Neuronal stem cell (in vitro differentiated cells): ENCODE results near the gene PIK3AP1.

ENCODE experiments used
- DNase-seq: peaks from one replicate; pipeline ENCODE4 v3.0.0-alpha.2; 2013; ENCODE audit warnings: low spot score
- H2AFZ ChIP-seq: one replicate; pipeline ENCODE4 v1.6.1; 2013; ENCODE audit warnings: mild to moderate bottlenecking, low read length, inconsistent platforms
- H2AK5ac ChIP-seq: 2 replicates; pipeline ENCODE4 v1.6.1; 2013; ENCODE audit warnings: low read depth, mild to moderate bottlenecking, inconsistent platforms, low read length, moderate library complexity, mixed read lengths
- H2BK120ac ChIP-seq: 2 replicates; pipeline ENCODE4 v1.6.1; 2013; ENCODE audit warnings: low read depth, mild to moderate bottlenecking, inconsistent platforms, low read length, moderate library complexity, mixed read lengths
- H2BK12ac ChIP-seq: one replicate; pipeline ENCODE4 v1.6.1; 2013; ENCODE audit warnings: low read length, inconsistent platforms
- H2BK15ac ChIP-seq: 2 replicates; pipeline ENCODE4 v1.6.1; 2013; ENCODE audit warnings: mild to moderate bottlenecking, low read length, inconsistent platforms, mixed read lengths
- H2BK5ac ChIP-seq: one replicate; pipeline ENCODE4 v1.6.1; 2013; ENCODE audit warnings: inconsistent platforms, mild to moderate bottlenecking, low read length, moderate library complexity
- H3K14ac ChIP-seq: one replicate; pipeline ENCODE4 v1.6.1; 2013; ENCODE audit warnings: low read length, inconsistent platforms
- H3K18ac ChIP-seq: 2 replicates; pipeline ENCODE4 v1.6.1; 2013; ENCODE audit warnings: low read length, inconsistent platforms
- H3K23ac ChIP-seq: 2 replicates; pipeline ENCODE4 v1.6.1; 2013; ENCODE audit warnings: low read depth, mild to moderate bottlenecking, mixed read lengths, low read length, inconsistent platforms; ENCODE audit not compliant: poor library complexity
- H3K27ac ChIP-seq: replicated peaks from 3 replicates; pipeline ENCODE4 v1.5.1; 2013; ENCODE audit warnings: low read length, inconsistent platforms
- H3K27me3 ChIP-seq, 3 experiments: 2 replicates each; pipeline ENCODE4 v1.6.1; 2013; ENCODE audit warnings: low read length in 3 of 3, mild to moderate bottlenecking in 2 of 3, inconsistent platforms in 1 of 3, low read depth in 1 of 3, mixed read lengths in 1 of 3, moderate library complexity in 1 of 3; ENCODE audit not compliant: control insufficient read depth in 3 of 3, insufficient read depth in 3 of 3
- H3K36me3 ChIP-seq, 2 donors: replicated peaks in 1 of 2; 2 replicates each; pipeline ENCODE4 v1.6.1; 2013; ENCODE audit warnings: low read length in 2 of 2; ENCODE audit not compliant: control insufficient read depth in 2 of 2, insufficient read depth in 2 of 2
- H3K4ac ChIP-seq: 2 replicates; pipeline ENCODE4 v1.6.1; 2013; ENCODE audit warnings: inconsistent platforms, mild to moderate bottlenecking, low read length, moderate library complexity
- H3K4me1 ChIP-seq, 2 donors: 1 replicate in 1 of 2; 2 replicates in 1 of 2; pipeline ENCODE4 v1.6.1; 2013; ENCODE audit warnings: low read length in 2 of 2, low read depth in 1 of 2; ENCODE audit not compliant: control insufficient read depth in 2 of 2, insufficient read depth in 1 of 2
- H3K4me2 ChIP-seq: one replicate; pipeline ENCODE4 v1.6.1; 2013; ENCODE audit warnings: mild to moderate bottlenecking, low read length, inconsistent platforms; ENCODE audit not compliant: insufficient read depth, poor library complexity, severe bottlenecking
- H3K4me3 ChIP-seq, 2 donors: 2 replicates each; pipeline ENCODE4 v1.5.1; 2013; ENCODE audit warnings: low read length in 2 of 2, mild to moderate bottlenecking in 2 of 2, inconsistent platforms in 1 of 2, moderate library complexity in 1 of 2
- H3K79me1 ChIP-seq: one replicate; pipeline ENCODE4 v1.6.1; 2013; ENCODE audit warnings: low read depth, mild to moderate bottlenecking, inconsistent platforms, low read length, moderate library complexity
- H3K9ac ChIP-seq: one replicate; pipeline ENCODE4 v1.6.1; 2013; ENCODE audit warnings: mild to moderate bottlenecking, low read depth, low read length, inconsistent platforms; ENCODE audit not compliant: poor library complexity
- H3K9me3 ChIP-seq, 2 donors: replicated peaks in 1 of 2; 2 replicates each; pipeline versions ENCODE3 to v1.6.1; 2013; ENCODE audit warnings: low read length in 2 of 2, mild to moderate bottlenecking in 2 of 2, inconsistent platforms in 1 of 2, low read depth in 1 of 2, mixed read lengths in 1 of 2, moderate library complexity in 1 of 2; ENCODE audit not compliant: control insufficient read depth in 2 of 2, insufficient read depth in 1 of 2
- H4K8ac ChIP-seq: one replicate; pipeline ENCODE4 v1.6.1; 2013; ENCODE audit warnings: low read depth, mild to moderate bottlenecking, inconsistent platforms, low read length, moderate library complexity
- H4K91ac ChIP-seq: one replicate; pipeline ENCODE4 v1.6.1; 2013; ENCODE audit warnings: low read length, low read depth, mild to moderate bottlenecking, inconsistent platforms; ENCODE audit not compliant: poor library complexity
- WGBS, 2 donors: extraction: QIAGEN DNeasy Blood & Tissue Kit; methylation state at CpG; one replicate each; pipeline ENCODE4 v1.1.7; 2013; ENCODE audit warnings: missing lambda C conversion rate in 2 of 2, mixed read lengths in 1 of 2; ENCODE audit not compliant: insufficient read length in 2 of 2, insufficient replicate concordance in 1 of 2; ENCODE audit errors: extremely low coverage in 2 of 2; 5-methylcytosine and 5-hydroxymethylcytosine counted together

Gene PIK3AP1

GRCh38 chr10:96714746-96715255 lies 5.5 kb downstream of the PIK3AP1 start:
- H3K4me3 ChIP-seq, result no peak overlapping the region
- no peaks in the 10 kb centered on the region for H3K4me1 ChIP-seq
- H2BK15ac ChIP-seq, result no peak overlapping the region
- H3K27me3 ChIP-seq, result peaks cover 0 to 30% (median 0%) of the 10 kb centered on the region in 3 experiments
- H3K9ac ChIP-seq, result no peak overlapping the region
- H2AK5ac ChIP-seq, result no peak overlapping the region
- no peak overlapping the region for H3K27ac ChIP-seq
- H3K79me1 ChIP-seq, result no peaks in the 10 kb centered on the region
- H3K36me3 ChIP-seq, result no peaks in the 10 kb centered on the region
- no CpG with 5 or more reads among the region's 2 CpGs for WGBS, 2 donors
- no peak overlapping the region for H3K23ac ChIP-seq
- H3K9me3 ChIP-seq, result no peaks in the 10 kb centered on the region
- no peak overlapping the region for H3K14ac ChIP-seq
- H2BK120ac ChIP-seq, result no peak overlapping the region
- H2BK5ac ChIP-seq, result no peak overlapping the region
- no peak overlapping the region for H4K8ac ChIP-seq
- no peak overlapping the region for H3K4ac ChIP-seq
- H2BK12ac ChIP-seq, result no peak overlapping the region
- no peak overlapping the region for H2AFZ ChIP-seq
- no peak overlapping the region for H3K4me2 ChIP-seq
- no peak for DNase-seq
- no peak overlapping the region for H3K18ac ChIP-seq
- no peak overlapping the region for H4K91ac ChIP-seq

DNA sequence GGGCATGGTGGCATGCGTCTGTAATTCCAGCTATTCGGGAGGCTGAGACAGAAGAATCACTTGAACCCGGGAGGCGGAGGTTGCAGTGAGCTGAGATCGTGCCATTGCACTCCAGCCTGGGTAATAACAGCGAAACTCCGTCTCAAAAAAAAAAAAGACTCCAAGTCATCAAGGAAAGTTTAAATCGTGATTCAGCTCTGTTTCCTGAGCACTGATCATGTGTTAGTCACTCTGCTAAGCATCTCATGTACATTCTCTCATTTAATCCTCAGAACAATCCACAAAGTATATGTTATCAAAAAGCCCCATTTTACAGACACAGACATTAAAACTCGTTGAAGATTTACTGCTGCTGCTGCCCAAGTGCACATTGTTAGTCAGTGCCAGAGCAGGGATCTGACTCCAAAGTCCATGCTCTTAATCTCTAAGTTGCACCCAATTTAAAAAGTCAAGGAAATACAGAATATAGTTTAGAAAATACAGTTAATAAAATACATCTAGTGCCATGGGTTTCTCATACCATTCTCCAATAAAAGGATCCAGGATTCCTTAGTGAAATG lies 6.2 kb downstream of the PIK3AP1 start:
- DNase-seq, result no peak
- Histone ChIP-seq H3K9ac (no peak overlapping the region), H3K18ac (no peak overlapping the region), H3K27me3 (peaks cover 0 to 23% (median 0%) of the 10 kb centered on the region in 3 experiments), H4K8ac (no peak overlapping the region), H2BK5ac (no peak overlapping the region), H4K91ac (no peak overlapping the region), H2AFZ (no peak overlapping the region), H2BK15ac (no peak overlapping the region), H3K14ac (no peak overlapping the region), H3K36me3 (no peaks in the 10 kb centered on the region), H3K27ac (no peak overlapping the region), H3K79me1 (no peaks in the 10 kb centered on the region), H3K4me2 (no peak overlapping the region), H3K4me1 (no peaks in the 10 kb centered on the region), H3K4ac (no peak overlapping the region), H3K9me3 (no peaks in the 10 kb centered on the region), H3K4me3 (no peak overlapping the region), H2AK5ac (no peak overlapping the region), H3K23ac (no peak overlapping the region), H2BK120ac (no peak overlapping the region), H2BK12ac (no peak overlapping the region)
- WGBS, 2 donors, result no CpG with 5 or more reads among the region's 9 CpGs

DNA sequence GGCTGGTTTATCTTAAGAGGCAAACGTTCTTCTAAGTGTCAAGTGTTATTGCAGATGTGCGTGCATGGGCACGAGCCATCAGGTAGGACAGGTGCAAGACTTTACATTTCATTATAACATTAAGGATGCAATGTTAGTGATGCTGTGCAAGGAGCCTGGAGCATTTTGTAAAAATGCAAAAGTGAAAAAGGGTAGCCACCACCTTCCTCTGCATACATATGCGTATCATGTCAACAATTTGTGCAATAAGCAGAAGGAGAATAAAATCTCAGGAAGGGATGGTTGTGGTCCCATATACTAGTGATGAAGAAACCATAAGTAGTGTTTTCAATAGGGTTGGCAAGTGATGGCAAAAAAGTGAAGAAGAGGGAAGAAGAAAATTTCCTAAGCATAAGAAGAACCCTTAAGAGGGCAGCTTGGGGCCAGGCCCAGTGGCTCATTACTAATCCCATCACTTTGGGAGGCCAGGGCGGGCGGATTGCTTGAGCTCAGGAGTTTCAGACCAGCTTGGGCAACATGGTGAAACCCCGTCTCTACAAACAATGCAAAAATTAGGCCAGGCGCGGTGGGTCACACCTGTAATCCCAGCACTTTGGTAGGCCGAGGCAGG lies 7.5 kb downstream of the PIK3AP1 start:
- Histone ChIP-seq H2AK5ac (no peak overlapping the region), H3K27ac (no peak overlapping the region), H3K36me3 (no peaks in the 10 kb centered on the region), H3K4me2 (no peak overlapping the region), H4K8ac (no peak overlapping the region), H3K4me1 (no peaks in the 10 kb centered on the region), H3K18ac (no peak overlapping the region), H2AFZ (no peak overlapping the region), H4K91ac (no peak overlapping the region), H3K14ac (no peak overlapping the region), H2BK5ac (no peak overlapping the region), H3K27me3 (peaks cover 0 to 9% (median 0%) of the 10 kb centered on the region in 3 experiments), H3K4ac (no peak overlapping the region), H2BK15ac (no peak overlapping the region), H3K4me3 (no peak overlapping the region), H2BK120ac (no peak overlapping the region), H3K23ac (no peak overlapping the region), H3K9ac (no peak overlapping the region), H3K9me3 (no peaks in the 10 kb centered on the region), H2BK12ac (no peak overlapping the region), H3K79me1 (no peaks in the 10 kb centered on the region)
- no peak for DNase-seq
- WGBS, 2 donors, result no CpG with 5 or more reads among the region's 10 CpGs

DNA sequence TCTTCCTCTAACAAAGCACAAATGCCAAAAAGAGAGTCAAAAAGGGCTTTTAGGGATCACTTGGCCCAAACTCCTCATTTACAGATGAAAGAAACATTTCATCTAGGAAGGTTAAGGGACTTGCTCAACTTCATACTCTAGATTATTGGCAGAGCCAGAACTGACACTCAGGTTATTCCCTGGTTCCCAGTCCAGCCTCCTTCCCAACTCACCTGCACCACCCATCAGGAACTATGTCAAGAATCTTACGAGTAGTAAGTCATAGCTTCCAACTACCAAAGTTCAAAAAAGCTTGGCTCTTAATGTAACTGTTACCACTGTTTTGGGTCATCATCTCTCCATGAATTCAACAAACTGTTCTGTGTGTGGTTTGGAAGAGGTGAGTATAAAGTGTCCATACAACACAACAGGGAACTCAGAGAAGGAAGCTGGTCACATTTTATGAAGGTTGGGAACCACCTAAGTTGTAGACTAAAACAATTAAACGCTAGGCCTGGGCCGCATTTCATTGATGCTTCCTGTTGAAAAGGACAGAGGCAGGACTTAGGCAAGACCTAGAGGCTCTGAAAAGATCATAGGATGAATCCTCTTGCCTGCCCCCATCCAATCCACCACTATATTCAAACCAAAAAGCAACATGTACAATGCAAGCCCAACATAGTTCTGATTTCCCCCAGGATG lies 9.1 kb downstream of the PIK3AP1 start:
- H3K27ac ChIP-seq, result no peak overlapping the region
- H2AK5ac ChIP-seq, result no peak overlapping the region
- H3K9ac ChIP-seq, result no peak overlapping the region
- H2AFZ ChIP-seq, result no peak overlapping the region
- no peak overlapping the region for H3K18ac ChIP-seq
- no peak overlapping the region for H3K14ac ChIP-seq
- H2BK12ac ChIP-seq, result no peak overlapping the region
- no peaks in the 10 kb centered on the region for H3K27me3 ChIP-seq
- no peak overlapping the region for H4K8ac ChIP-seq
- H3K4me1 ChIP-seq, result no peaks in the 10 kb centered on the region
- no peaks in the 10 kb centered on the region for H3K9me3 ChIP-seq
- H2BK120ac ChIP-seq, result no peak overlapping the region
- no peak overlapping the region for H3K4me3 ChIP-seq
- no peaks in the 10 kb centered on the region for H3K79me1 ChIP-seq
- no peak overlapping the region for H3K4me2 ChIP-seq
- no peak for DNase-seq
- H3K36me3 ChIP-seq, result no peaks in the 10 kb centered on the region
- no peak overlapping the region for H2BK5ac ChIP-seq
- no CpG with 5 or more reads among the region's 3 CpGs for WGBS, 2 donors
- no peak overlapping the region for H3K4ac ChIP-seq
- no peak overlapping the region for H3K23ac ChIP-seq
- H4K91ac ChIP-seq, result no peak overlapping the region
- no peak overlapping the region for H2BK15ac ChIP-seq
